HCT116 (cell line): ENCODE results near the gene ATP8A2. TPM values are rescaled to one million over a fixed set of nuclear protein-coding genes. Genes with fewer than 3 reads are reported as not detected.

ENCODE experiments used
- ATAC-seq: fragments of 200-7000 bp; cut with Tn5 transposase; 2 replicates; pipeline ENCODE4 v1.9.1; 2020; ENCODE audit warnings: mild to moderate bottlenecking, moderate library complexity
- BruUV-seq: library from RNA; stranded (reverse); fragments of 400-500 nt; replicated peaks from 2 replicates; lab custom pipeline; 2021; lab: Mats Ljungman, UMichigan
- CTCF ChIA-PET: fragments of 300-600 bp; sonication (Branson Sonifier 250); formaldehyde crosslinking; loops from one replicate; lab custom pipeline; 2021; ENCODE audit warnings: antibody characterized with exemption; lab: Charles Lee
- POLR2A ChIA-PET: fragments of 300-600, 350-600 bp; sonication (Branson Sonifier 250); formaldehyde crosslinking; loops from one replicate; lab custom pipeline; 2021; ENCODE audit warnings: antibody characterized with exemption; lab: Charles Lee
- RAD21 ChIA-PET, 2 experiments: fragments of 300-600 bp; sonication (Branson Sonifier 250); formaldehyde crosslinking; loops; one replicate each; lab custom pipeline; 2023; ENCODE audit warnings: low total read pairs in 2 of 2; ENCODE audit not compliant: uncharacterized antibody in 2 of 2, unreplicated experiment in 2 of 2, low non-redundant PET in 1 of 2; lab: Charles Lee
- DNase-seq: peaks from one replicate; pipeline ENCODE4 v3.0.0-alpha.2; 2010; ENCODE audit warnings: low read depth, low spot score
- H2AFZ ChIP-seq: fragments of 200-600 bp; shearing (Covaris generic), sonication (generic); 2 replicates; pipeline ENCODE4 v1.6.1; 2017; ENCODE audit warnings: low read depth, mixed run types, mixed read lengths, antibody characterized with exemption, low read length; ENCODE audit not compliant: poor library complexity, severe bottlenecking
- H3K27ac ChIP-seq: 2 replicates; pipeline ENCODE4 v1.5.1; 2012; ENCODE audit warnings: low read depth, low read length
- H3K27me3 ChIP-seq: fragments of 200-600 bp; sonication (generic); 2 replicates; pipeline ENCODE4 v1.6.1; 2016; ENCODE audit warnings: mixed run types, low read length, mixed read lengths; ENCODE audit not compliant: insufficient read depth
- H3K36me3 ChIP-seq, 2 experiments: fragments of 200-500 bp in 1 of 2; fragments of 200-600 bp in 1 of 2; sonication (Bioruptor generic) in 1 of 2; sonication (generic) in 1 of 2; 2 replicates each; pipeline versions ENCODE4 v1.5.1 to v1.6.1; 2014 to 2016; ENCODE audit warnings: low read length in 2 of 2, inconsistent platforms in 1 of 2, mixed read lengths in 1 of 2, mixed run types in 1 of 2; ENCODE audit not compliant: insufficient read depth in 2 of 2, control insufficient read depth in 1 of 2
- H3K4me1 ChIP-seq, 2 experiments: fragments of 200-600 bp in 1 of 2; sonication (generic) in 1 of 2; 2 replicates each; pipeline versions ENCODE4 v1.5.1 to v1.6.1; 2012 to 2017; ENCODE audit warnings: low read length in 2 of 2, inconsistent platforms in 1 of 2, mild to moderate bottlenecking in 1 of 2, mixed read lengths in 1 of 2, mixed run types in 1 of 2, moderate library complexity in 1 of 2; ENCODE audit not compliant: insufficient read depth in 2 of 2, control insufficient read depth in 1 of 2
- H3K4me2 ChIP-seq: fragments of 200-600 bp; sonication (generic); 2 replicates; pipeline ENCODE4 v1.6.1; 2017; ENCODE audit warnings: mixed run types, low read length, mixed read lengths
- H3K4me3 ChIP-seq, 2 experiments: fragments of 200-600 bp in 1 of 2; sonication (generic) in 1 of 2; replicated peaks in 1 of 2; 2 replicates each; pipeline ENCODE4 v1.5.1; 2011 to 2016; ENCODE audit warnings: low read length in 2 of 2, control low read depth in 1 of 2, low read depth in 1 of 2, mild to moderate bottlenecking in 1 of 2, mixed read lengths in 1 of 2, mixed run types in 1 of 2
- H3K79me2 ChIP-seq: fragments of 200-600 bp; sonication (generic); 2 replicates; pipeline ENCODE4 v1.6.1; 2017; ENCODE audit warnings: mild to moderate bottlenecking, mixed run types, low read length, moderate library complexity, mixed read lengths; ENCODE audit not compliant: insufficient read depth
- H3K9ac ChIP-seq: fragments of 200-600 bp; sonication (generic); 2 replicates; pipeline ENCODE4 v1.6.1; 2016; ENCODE audit warnings: low read length, mixed read lengths
- H3K9me2 ChIP-seq: fragments of 200-600 bp; sonication (generic), shearing (Covaris generic); 2 replicates; pipeline ENCODE4 v1.6.1; 2017; ENCODE audit warnings: mixed run types, mild to moderate bottlenecking, moderate library complexity; ENCODE audit not compliant: insufficient read depth
- H3K9me3 ChIP-seq, 2 experiments: fragments of 200-500 bp in 1 of 2; fragments of 200-600 bp in 1 of 2; sonication (Bioruptor generic) in 1 of 2; sonication (generic) in 1 of 2; 2 replicates each; pipeline ENCODE4 v1.6.1; 2014 to 2017; ENCODE audit warnings: low read length in 2 of 2, mixed read lengths in 2 of 2, inconsistent platforms in 1 of 2, low read depth in 1 of 2, mild to moderate bottlenecking in 1 of 2, mixed run types in 1 of 2, moderate library complexity in 1 of 2; ENCODE audit not compliant: control insufficient read depth in 1 of 2, insufficient read depth in 1 of 2
- H4K20me1 ChIP-seq: fragments of 200-600 bp; sonication (generic), shearing (Covaris generic); 2 replicates; pipeline ENCODE4 v1.6.1; 2017; ENCODE audit warnings: mixed run types, mild to moderate bottlenecking, moderate library complexity; ENCODE audit not compliant: insufficient read depth
- EGR1 ChIP-seq: IDR thresholded peaks from 2 replicates; pipeline ENCODE4 v1.6.1; 2012; ENCODE audit warnings: low read depth
- ELF1 ChIP-seq: IDR thresholded peaks from 2 replicates; pipeline ENCODE4 v1.6.1; 2012; ENCODE audit warnings: low read depth, borderline replicate concordance
- MAX ChIP-seq: IDR thresholded peaks from 2 replicates; pipeline ENCODE4 v1.6.1; 2012
- POLR2A ChIP-seq: IDR thresholded peaks from 2 replicates; pipeline ENCODE4 v1.7.0; 2011; ENCODE audit warnings: borderline replicate concordance; ENCODE audit not compliant: insufficient read depth, insufficient read length; ENCODE audit errors: extremely low read depth
- POLR2AphosphoS5 ChIP-seq: IDR thresholded peaks from 2 replicates; pipeline ENCODE4 v1.6.1; 2011; ENCODE audit warnings: mild to moderate bottlenecking, low read depth, low read length, moderate library complexity
- RAD21 ChIP-seq: IDR thresholded peaks from 2 replicates; pipeline ENCODE4 v1.6.1; 2012; ENCODE audit warnings: low read depth, mild to moderate bottlenecking
- SIN3A ChIP-seq: IDR thresholded peaks from 2 replicates; pipeline ENCODE4 v1.6.1; 2012; ENCODE audit warnings: low read depth
- ZBTB33 ChIP-seq: IDR thresholded peaks from 2 replicates; pipeline ENCODE4 v1.6.1; 2011; ENCODE audit warnings: mild to moderate bottlenecking, low read length, moderate library complexity; ENCODE audit not compliant: insufficient replicate concordance; ENCODE audit errors: extremely low read depth
- ZFX ChIP-seq: fragments of 450-650 bp; IDR thresholded peaks from 2 replicates; pipeline ENCODE4 v1.6.1; 2017
- intact Hi-C: fragments of 100-400 bp; cut with micrococcal nuclease; formaldehyde crosslinking; loops from 2 replicates; pipeline ENCODE4 v1.10.0; 2022
- total RNA-seq: library from RNA; stranded (reverse); gene quantifications from one replicate; pipeline ENCODE4 v1.2.1, GENCODE V29; 2021; ENCODE audit not compliant: unreplicated experiment

Gene ATP8A2
- total RNA-seq, 1 experiment from 2014 or later, result not detected

GRCh38 chr13:25885418-25885817, 513.6 kb downstream of the ATP8A2 start:
- BruUV-seq, result no TSS peak
- POLR2A ChIA-PET, result no interaction called here
- H3K27me3 ChIP-seq, result peaks cover 42% of the 10 kb centered on the region; the same call in 1 of the 2 replicates
- no peaks in the 10 kb centered on the region for H3K4me1 ChIP-seq
- intact Hi-C loops, result no loop called here
- DNase-seq (no peak), ATAC-seq (no peak)
- H4K20me1 ChIP-seq, result no peaks in the 10 kb centered on the region
- H3K9ac ChIP-seq, result no peak overlapping the region
- RAD21 ChIA-PET, result no interaction called here
- CTCF ChIA-PET, result no interaction called here
- H3K4me2 ChIP-seq, result no peak overlapping the region
- H3K4me3 ChIP-seq, result no peak overlapping the region
- H3K9me3 ChIP-seq, result no peaks in the 10 kb centered on the region
- no peak overlapping the region for H2AFZ ChIP-seq
- H3K27ac ChIP-seq, result no peak overlapping the region
- no peaks in the 10 kb centered on the region for H3K9me2 ChIP-seq
- no peaks in the 10 kb centered on the region for H3K36me3 ChIP-seq
- TF ChIP-seq RAD21 (no peak), EGR1 (no peak), ZBTB33 (no peak), POLR2A (no peak), MAX (no peak), ELF1 (no peak), SIN3A (no peak), POLR2AphosphoS5 (no peak), ZFX (no peak)
- no peaks in the 10 kb centered on the region for H3K79me2 ChIP-seq
